PC-9 (cell line): ENCODE measurements around the gene KIF24.

ENCODE experiments used
- EZH2 ChIP-seq: fragments of 200-600 bp; sonication (generic); IDR thresholded peaks from 2 replicates; pipeline ENCODE4 v1.8.0; 2017; ENCODE audit warnings: antibody characterized with exemption, low read depth
- TF ChIP-seq, protein P1 (sequence below): fragments of 200-600 bp; sonication (generic); conservative IDR thresholded peaks from 2 replicates; pipeline ENCODE4 v1.6.1; 2017; ENCODE audit warnings: mixed run types, antibody characterized with exemption, mild to moderate bottlenecking, moderate library complexity

DNA sequence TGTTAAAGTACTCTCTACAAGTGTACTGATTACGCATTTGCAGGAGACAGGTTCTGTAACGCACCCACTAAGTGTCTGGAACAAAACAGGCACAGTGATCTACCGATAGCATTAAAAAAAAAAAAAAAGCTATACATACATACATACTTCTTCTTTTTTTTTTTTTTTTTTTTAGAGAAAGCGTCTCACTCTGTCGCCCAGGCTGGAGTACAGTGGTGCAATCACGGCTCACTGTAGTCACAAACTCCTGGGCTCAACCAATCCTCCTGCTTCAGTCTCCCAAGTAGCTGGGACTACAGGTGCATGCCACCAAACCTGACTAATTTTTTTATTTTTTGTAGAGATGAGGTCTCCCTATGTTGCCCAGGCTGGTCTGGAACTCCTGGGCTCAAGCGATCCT, 7.6 kb downstream of the KIF24 start:
- TF ChIP-seq EZH2, result no peak
- TF ChIP-seq, protein P1, sequence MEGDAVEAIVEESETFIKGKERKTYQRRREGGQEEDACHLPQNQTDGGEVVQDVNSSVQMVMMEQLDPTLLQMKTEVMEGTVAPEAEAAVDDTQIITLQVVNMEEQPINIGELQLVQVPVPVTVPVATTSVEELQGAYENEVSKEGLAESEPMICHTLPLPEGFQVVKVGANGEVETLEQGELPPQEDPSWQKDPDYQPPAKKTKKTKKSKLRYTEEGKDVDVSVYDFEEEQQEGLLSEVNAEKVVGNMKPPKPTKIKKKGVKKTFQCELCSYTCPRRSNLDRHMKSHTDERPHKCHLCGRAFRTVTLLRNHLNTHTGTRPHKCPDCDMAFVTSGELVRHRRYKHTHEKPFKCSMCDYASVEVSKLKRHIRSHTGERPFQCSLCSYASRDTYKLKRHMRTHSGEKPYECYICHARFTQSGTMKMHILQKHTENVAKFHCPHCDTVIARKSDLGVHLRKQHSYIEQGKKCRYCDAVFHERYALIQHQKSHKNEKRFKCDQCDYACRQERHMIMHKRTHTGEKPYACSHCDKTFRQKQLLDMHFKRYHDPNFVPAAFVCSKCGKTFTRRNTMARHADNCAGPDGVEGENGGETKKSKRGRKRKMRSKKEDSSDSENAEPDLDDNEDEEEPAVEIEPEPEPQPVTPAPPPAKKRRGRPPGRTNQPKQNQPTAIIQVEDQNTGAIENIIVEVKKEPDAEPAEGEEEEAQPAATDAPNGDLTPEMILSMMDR, result no peak
